ENCODE results near the gene MYOM3. TPM values are rescaled to one million over a fixed set of nuclear protein-coding genes. Genes with fewer than 3 reads are reported as not detected.

MYOM3 gene
- total RNA-seq, 1 experiment from 2014 or later = 7.9 TPM

DNA sequence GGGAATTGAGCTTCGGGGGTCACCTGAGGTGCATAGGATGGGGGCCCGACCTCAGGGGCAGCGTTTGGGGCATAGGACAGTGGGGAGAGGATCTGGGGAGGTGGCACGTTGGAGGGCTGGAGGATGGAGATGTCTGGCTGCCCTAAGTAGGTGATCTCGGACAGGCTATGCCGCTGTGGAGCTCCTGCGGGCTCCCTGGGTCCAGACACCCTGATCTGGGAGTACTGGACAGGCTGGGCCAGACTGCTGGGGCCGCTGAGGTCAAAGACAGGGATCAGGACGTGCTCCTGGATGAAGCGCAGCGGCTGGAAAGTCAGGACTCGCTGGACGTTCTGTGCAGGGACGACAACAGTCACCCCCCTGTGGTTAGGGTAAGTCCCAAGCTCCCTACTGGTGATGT, 9.5 kb upstream of the MYOM3 start:
- intact Hi-C loops (cut with micrococcal nuclease) = no loop called here
- Histone ChIP-seq H3K9me2 (ENCODE audit: insufficient read depth) (no peaks in the 10 kb centered on the region), H3K4me1 (ENCODE audit: control insufficient read depth in 1 of 2, insufficient read depth in 2 of 2, low read length in 2 of 2) (peaks cover 5 to 18% of the 10 kb centered on the region in 2 experiments), H3K4me3 (replicated peaks in 1 of 2; ENCODE audit: low read depth in 1 of 2, low read length in 2 of 2) (no peak overlapping the region), H3K27ac (ENCODE audit: low read depth, low read length) (no peak overlapping the region), H3K9ac (ENCODE audit: low read length) (no peak overlapping the region), H3K36me3 (ENCODE audit: control insufficient read depth in 1 of 2, insufficient read depth in 2 of 2, low read length in 2 of 2) (no peaks in the 10 kb centered on the region), H3K4me2 (ENCODE audit: low read length) (no peak overlapping the region), H4K20me1 (ENCODE audit: insufficient read depth) (no peaks in the 10 kb centered on the region), H2AFZ (ENCODE audit: low read depth, low read length, poor library complexity, severe bottlenecking) (no peak overlapping the region), H3K9me3 (ENCODE audit: control insufficient read depth in 1 of 2, insufficient read depth in 1 of 2, low read depth in 1 of 2, low read length in 2 of 2) (no peaks in the 10 kb centered on the region), H3K79me2 (ENCODE audit: insufficient read depth, low read length) (no peaks in the 10 kb centered on the region), H3K27me3 (ENCODE audit: insufficient read depth, low read length) (no peaks in the 10 kb centered on the region)
- BruUV-seq (replicated peaks) = no TSS peak
- CTCF ChIA-PET = interaction anchor here (0.8 kb wide), 1 partner anchor 29 kb away, joined by 3 read pairs; no protein-coding TSS in a partner anchor
- ATAC-seq (no peak), DNase-seq (ENCODE audit: low read depth, low spot score) (no peak)
- POLR2A ChIA-PET = no interaction called here
- TF ChIP-seq, protein P1, sequence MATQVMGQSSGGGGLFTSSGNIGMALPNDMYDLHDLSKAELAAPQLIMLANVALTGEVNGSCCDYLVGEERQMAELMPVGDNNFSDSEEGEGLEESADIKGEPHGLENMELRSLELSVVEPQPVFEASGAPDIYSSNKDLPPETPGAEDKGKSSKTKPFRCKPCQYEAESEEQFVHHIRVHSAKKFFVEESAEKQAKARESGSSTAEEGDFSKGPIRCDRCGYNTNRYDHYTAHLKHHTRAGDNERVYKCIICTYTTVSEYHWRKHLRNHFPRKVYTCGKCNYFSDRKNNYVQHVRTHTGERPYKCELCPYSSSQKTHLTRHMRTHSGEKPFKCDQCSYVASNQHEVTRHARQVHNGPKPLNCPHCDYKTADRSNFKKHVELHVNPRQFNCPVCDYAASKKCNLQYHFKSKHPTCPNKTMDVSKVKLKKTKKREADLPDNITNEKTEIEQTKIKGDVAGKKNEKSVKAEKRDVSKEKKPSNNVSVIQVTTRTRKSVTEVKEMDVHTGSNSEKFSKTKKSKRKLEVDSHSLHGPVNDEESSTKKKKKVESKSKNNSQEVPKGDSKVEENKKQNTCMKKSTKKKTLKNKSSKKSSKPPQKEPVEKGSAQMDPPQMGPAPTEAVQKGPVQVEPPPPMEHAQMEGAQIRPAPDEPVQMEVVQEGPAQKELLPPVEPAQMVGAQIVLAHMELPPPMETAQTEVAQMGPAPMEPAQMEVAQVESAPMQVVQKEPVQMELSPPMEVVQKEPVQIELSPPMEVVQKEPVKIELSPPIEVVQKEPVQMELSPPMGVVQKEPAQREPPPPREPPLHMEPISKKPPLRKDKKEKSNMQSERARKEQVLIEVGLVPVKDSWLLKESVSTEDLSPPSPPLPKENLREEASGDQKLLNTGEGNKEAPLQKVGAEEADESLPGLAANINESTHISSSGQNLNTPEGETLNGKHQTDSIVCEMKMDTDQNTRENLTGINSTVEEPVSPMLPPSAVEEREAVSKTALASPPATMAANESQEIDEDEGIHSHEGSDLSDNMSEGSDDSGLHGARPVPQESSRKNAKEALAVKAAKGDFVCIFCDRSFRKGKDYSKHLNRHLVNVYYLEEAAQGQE (IDR thresholded peaks at IDR 0.05; ENCODE audit: low read depth) = no peak
- TF ChIP-seq, protein P2, sequence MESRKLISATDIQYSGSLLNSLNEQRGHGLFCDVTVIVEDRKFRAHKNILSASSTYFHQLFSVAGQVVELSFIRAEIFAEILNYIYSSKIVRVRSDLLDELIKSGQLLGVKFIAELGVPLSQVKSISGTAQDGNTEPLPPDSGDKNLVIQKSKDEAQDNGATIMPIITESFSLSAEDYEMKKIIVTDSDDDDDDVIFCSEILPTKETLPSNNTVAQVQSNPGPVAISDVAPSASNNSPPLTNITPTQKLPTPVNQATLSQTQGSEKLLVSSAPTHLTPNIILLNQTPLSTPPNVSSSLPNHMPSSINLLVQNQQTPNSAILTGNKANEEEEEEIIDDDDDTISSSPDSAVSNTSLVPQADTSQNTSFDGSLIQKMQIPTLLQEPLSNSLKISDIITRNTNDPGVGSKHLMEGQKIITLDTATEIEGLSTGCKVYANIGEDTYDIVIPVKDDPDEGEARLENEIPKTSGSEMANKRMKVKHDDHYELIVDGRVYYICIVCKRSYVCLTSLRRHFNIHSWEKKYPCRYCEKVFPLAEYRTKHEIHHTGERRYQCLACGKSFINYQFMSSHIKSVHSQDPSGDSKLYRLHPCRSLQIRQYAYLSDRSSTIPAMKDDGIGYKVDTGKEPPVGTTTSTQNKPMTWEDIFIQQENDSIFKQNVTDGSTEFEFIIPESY (IDR thresholded peaks at IDR 0.05; ENCODE audit: extremely low read depth, insufficient replicate concordance, low read length) = no peak
- TF ChIP-seq EGR1 (IDR thresholded peaks at IDR 0.05; ENCODE audit: low read depth) = no peak
- TF ChIP-seq, protein P3, sequence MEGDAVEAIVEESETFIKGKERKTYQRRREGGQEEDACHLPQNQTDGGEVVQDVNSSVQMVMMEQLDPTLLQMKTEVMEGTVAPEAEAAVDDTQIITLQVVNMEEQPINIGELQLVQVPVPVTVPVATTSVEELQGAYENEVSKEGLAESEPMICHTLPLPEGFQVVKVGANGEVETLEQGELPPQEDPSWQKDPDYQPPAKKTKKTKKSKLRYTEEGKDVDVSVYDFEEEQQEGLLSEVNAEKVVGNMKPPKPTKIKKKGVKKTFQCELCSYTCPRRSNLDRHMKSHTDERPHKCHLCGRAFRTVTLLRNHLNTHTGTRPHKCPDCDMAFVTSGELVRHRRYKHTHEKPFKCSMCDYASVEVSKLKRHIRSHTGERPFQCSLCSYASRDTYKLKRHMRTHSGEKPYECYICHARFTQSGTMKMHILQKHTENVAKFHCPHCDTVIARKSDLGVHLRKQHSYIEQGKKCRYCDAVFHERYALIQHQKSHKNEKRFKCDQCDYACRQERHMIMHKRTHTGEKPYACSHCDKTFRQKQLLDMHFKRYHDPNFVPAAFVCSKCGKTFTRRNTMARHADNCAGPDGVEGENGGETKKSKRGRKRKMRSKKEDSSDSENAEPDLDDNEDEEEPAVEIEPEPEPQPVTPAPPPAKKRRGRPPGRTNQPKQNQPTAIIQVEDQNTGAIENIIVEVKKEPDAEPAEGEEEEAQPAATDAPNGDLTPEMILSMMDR (IDR thresholded peaks at IDR 0.05 in 2 of 3, conservative IDR thresholded peaks at IDR 0.05 in 1 of 3; ENCODE audit: borderline replicate concordance in 1 of 3, insufficient read depth in 1 of 3, low read depth in 2 of 3, low read length in 2 of 3) = no peak
- TF ChIP-seq ELF1 (IDR thresholded peaks at IDR 0.05; ENCODE audit: borderline replicate concordance, low read depth) = no peak
- no peak for TF ChIP-seq SIN3A (IDR thresholded peaks at IDR 0.05; ENCODE audit: low read depth)
- TF ChIP-seq SP1 (IDR thresholded peaks at IDR 0.05; ENCODE audit: low read depth) = no peak
- TF ChIP-seq EZH2phosphoT487 (IDR thresholded peaks at IDR 0.05; ENCODE audit: borderline replicate concordance) = no peak
- no peak for TF ChIP-seq FOSL1 (IDR thresholded peaks at IDR 0.05; ENCODE audit: low read depth)
- TF ChIP-seq RAD21 (IDR thresholded peaks at IDR 0.05; ENCODE audit: low read depth) = no peak
- no peak for TF ChIP-seq SRF (IDR thresholded peaks at IDR 0.05; ENCODE audit: low read depth)
- no peak for TF ChIP-seq TCF7L2 (IDR thresholded peaks at IDR 0.05; ENCODE audit: borderline replicate concordance, extremely low read depth, insufficient read depth, insufficient read length)
- no peak for TF ChIP-seq ZFX (IDR thresholded peaks at IDR 0.05)
- TF ChIP-seq JUND (IDR thresholded peaks at IDR 0.05) = no peak
- TF ChIP-seq POLR2AphosphoS5 (IDR thresholded peaks at IDR 0.05; ENCODE audit: low read depth, low read length) = no peak
- TF ChIP-seq POLR2A (IDR thresholded peaks at IDR 0.05; ENCODE audit: borderline replicate concordance, extremely low read depth, insufficient read depth, insufficient read length) = no peak
- TF ChIP-seq CBX3 (IDR thresholded peaks at IDR 0.05; ENCODE audit: low read depth) = no peak
- RAD21 ChIA-PET (ENCODE audit: low non-redundant PET in 1 of 2, low total read pairs in 2 of 2, uncharacterized antibody in 2 of 2, unreplicated experiment in 2 of 2) = no interaction called here
